Caco-2 (cell line): ENCODE measurements around the gene ARHGAP21. TPM values are rescaled to one million over a fixed set of nuclear protein-coding genes. Genes with fewer than 3 reads are reported as not detected.

Source experiments
- BruUV-seq: library from RNA; stranded (reverse); fragments of 400-500 nt; replicated peaks from 2 replicates; lab custom pipeline; 2021; lab: Mats Ljungman, UMichigan
- CTCF ChIA-PET: fragments of 300-600 bp; sonication (Branson Sonifier 250); formaldehyde crosslinking; loops from one replicate; lab custom pipeline; 2022; ENCODE audit warnings: antibody characterized with exemption; lab: Charles Lee
- POLR2A ChIA-PET: fragments of 300-600 bp; sonication (Branson Sonifier 250); formaldehyde crosslinking; loops from one replicate; lab custom pipeline; 2022; ENCODE audit warnings: antibody characterized with exemption; lab: Charles Lee
- DNase-seq, 2 experiments: peaks; one replicate each; pipeline versions ENCODE4 v3.0.0 to v3.0.0-alpha.2; 2020 to 2022
- H3K27me3 ChIP-seq: replicated peaks from 2 replicates; pipeline ENCODE4 v1.6.0; 2011; ENCODE audit warnings: low read length; ENCODE audit not compliant: control insufficient read depth, insufficient read depth
- H3K36me3 ChIP-seq: 2 replicates; pipeline ENCODE4 v1.5.1; 2011; ENCODE audit warnings: low read length; ENCODE audit not compliant: control insufficient read depth, insufficient read depth
- H3K4me1 ChIP-seq: fragments of 250-450 bp; sonication (Bioruptor Pico); 2 replicates; pipeline ENCODE4 v1.5.1; 2020; ENCODE audit warnings: mild to moderate bottlenecking
- H3K4me3 ChIP-seq: 2 replicates; pipeline ENCODE4 v1.5.1; 2011; ENCODE audit warnings: low read depth, mild to moderate bottlenecking, control low read depth, low read length
- H3K9me3 ChIP-seq: fragments of 250-450 bp; sonication (Bioruptor Pico); 2 replicates; pipeline ENCODE4 v1.5.1; 2020; ENCODE audit warnings: mild to moderate bottlenecking, moderate library complexity
- H3K27ac Mint-ChIP-seq: one replicate; pipeline ENCODE4 v1.8.0; 2022; ENCODE audit warnings: mixed read lengths; ENCODE audit not compliant: unreplicated experiment
- H3K27me3 Mint-ChIP-seq: one replicate; pipeline ENCODE4 v1.8.0; 2022; ENCODE audit warnings: mixed read lengths; ENCODE audit not compliant: insufficient read depth, unreplicated experiment
- H3K36me3 Mint-ChIP-seq: one replicate; pipeline ENCODE4 v1.8.0; 2022; ENCODE audit warnings: mild to moderate bottlenecking, mixed read lengths; ENCODE audit not compliant: insufficient read depth, unreplicated experiment
- H3K4me1 Mint-ChIP-seq: one replicate; pipeline ENCODE4 v1.8.0; 2022; ENCODE audit warnings: low read depth, mixed read lengths; ENCODE audit not compliant: unreplicated experiment
- H3K4me3 Mint-ChIP-seq: one replicate; pipeline ENCODE4 v1.8.0; 2022; ENCODE audit warnings: mild to moderate bottlenecking, moderate library complexity, mixed read lengths; ENCODE audit not compliant: unreplicated experiment
- H3K9me3 Mint-ChIP-seq: one replicate; pipeline ENCODE4 v1.8.0; 2022; ENCODE audit warnings: mixed read lengths; ENCODE audit not compliant: unreplicated experiment
- intact Hi-C: fragments of 100-400 bp; cut with micrococcal nuclease; formaldehyde crosslinking; loops from one replicate; pipeline ENCODE4 v1.10.0; 2022; ENCODE audit not compliant: unreplicated experiment
- total RNA-seq: library from RNA; stranded (reverse); gene quantifications from 2 replicates; pipeline ENCODE4 v1.2.3, GENCODE V29; 2022
- TF ChIP-seq, protein P1 (sequence below), 2 experiments: fragments of 200-600 bp in 1 of 2; IDR thresholded peaks; 1 replicate in 1 of 2; 2 replicates in 1 of 2; pipeline versions ENCODE4 v1.5.1 to v1.8.0; 2011 to 2022; ENCODE audit warnings: antibody characterized with exemption in 1 of 2, control low read depth in 1 of 2, inconsistent platforms in 1 of 2, low read depth in 1 of 2, low read length in 1 of 2, mild to moderate bottlenecking in 1 of 2, moderate library complexity in 1 of 2; ENCODE audit not compliant: insufficient read depth in 1 of 2, severe bottlenecking in 1 of 2, unreplicated experiment in 1 of 2

ARHGAP21 gene
- total RNA-seq, 1 experiment from 2014 or later: 99.1 TPM

DNA sequence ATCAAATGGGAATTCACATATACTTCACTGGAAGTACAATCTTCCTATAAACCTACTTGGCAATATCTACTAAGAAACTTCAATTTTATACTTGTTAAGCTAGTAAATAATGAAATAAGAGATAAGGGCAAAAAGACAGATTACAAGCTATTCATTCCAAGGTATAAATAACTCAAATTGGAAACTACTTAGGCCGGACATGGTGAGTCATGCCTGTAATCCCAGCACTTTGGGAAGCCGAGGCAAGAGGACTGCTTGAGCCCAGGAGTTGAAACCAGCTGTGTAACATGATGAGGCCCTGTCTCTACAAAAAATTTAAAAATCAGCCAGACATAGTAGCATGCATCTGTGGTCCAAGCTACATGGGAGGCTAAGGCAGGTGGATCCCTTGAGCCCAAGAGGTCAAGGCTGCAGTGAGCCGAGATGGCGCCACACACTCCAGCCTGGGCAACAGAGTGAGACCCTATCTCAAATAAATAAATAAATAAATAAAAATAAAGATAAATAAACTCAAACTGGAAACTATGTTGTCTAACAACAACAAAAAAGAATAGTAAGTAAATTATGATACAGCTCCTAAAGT, 37.6 kb downstream of the ARHGAP21 start:
- Mint-ChIP-seq H3K4me1 (peaks cover 10% of the 10 kb centered on the region), H3K4me3 (no peak overlapping the region), H3K27me3 (no peaks in the 10 kb centered on the region), H3K36me3 (peaks cover 4% of the 10 kb centered on the region), H3K9me3 (no peaks in the 10 kb centered on the region), H3K27ac (no peak overlapping the region)
- TF ChIP-seq, protein P1, sequence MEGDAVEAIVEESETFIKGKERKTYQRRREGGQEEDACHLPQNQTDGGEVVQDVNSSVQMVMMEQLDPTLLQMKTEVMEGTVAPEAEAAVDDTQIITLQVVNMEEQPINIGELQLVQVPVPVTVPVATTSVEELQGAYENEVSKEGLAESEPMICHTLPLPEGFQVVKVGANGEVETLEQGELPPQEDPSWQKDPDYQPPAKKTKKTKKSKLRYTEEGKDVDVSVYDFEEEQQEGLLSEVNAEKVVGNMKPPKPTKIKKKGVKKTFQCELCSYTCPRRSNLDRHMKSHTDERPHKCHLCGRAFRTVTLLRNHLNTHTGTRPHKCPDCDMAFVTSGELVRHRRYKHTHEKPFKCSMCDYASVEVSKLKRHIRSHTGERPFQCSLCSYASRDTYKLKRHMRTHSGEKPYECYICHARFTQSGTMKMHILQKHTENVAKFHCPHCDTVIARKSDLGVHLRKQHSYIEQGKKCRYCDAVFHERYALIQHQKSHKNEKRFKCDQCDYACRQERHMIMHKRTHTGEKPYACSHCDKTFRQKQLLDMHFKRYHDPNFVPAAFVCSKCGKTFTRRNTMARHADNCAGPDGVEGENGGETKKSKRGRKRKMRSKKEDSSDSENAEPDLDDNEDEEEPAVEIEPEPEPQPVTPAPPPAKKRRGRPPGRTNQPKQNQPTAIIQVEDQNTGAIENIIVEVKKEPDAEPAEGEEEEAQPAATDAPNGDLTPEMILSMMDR (IDR thresholded peaks at IDR 0.05; ENCODE audit: insufficient read depth in 1 of 2, low read depth in 1 of 2, low read length in 1 of 2, severe bottlenecking in 1 of 2, unreplicated experiment in 1 of 2): no peak
- no peaks in the 10 kb centered on the region for H3K36me3 ChIP-seq
- no peaks in the 10 kb centered on the region for H3K9me3 ChIP-seq
- DNase-seq: no peak
- no peaks in the 10 kb centered on the region for H3K27me3 ChIP-seq
- ChIA-PET CTCF (no interaction called here), POLR2A (no interaction called here)
- no peak overlapping the region for H3K4me3 ChIP-seq
- H3K4me1 ChIP-seq: peaks cover 13% of the 10 kb centered on the region
- no TSS peak for BruUV-seq
- intact Hi-C loops: no loop called here

DNA sequence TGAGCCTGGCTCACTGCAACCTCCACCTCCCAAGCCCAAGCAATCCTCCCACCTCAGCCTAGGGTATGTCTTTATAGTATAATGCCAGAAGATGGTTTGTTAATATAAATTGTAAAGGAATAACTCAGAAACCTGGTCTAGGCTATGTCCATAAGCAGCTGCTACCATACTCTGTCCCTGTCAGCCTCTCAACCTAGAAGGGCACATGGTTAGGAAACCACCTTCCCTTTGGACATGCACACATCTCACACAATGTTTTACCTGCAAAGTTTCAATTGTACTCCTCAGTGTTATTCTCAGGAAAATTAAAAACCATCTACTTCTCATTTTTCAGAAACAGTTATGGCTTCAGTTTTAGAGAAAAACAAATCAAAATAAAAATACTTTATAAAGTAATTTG, 40.1 kb downstream of the ARHGAP21 start:
- Mint-ChIP-seq H3K27me3 (no peaks in the 10 kb centered on the region), H3K27ac (no peak overlapping the region), H3K9me3 (no peaks in the 10 kb centered on the region), H3K36me3 (peaks cover 4% of the 10 kb centered on the region), H3K4me3 (no peak overlapping the region), H3K4me1 (peaks cover 19% of the 10 kb centered on the region)
- H3K4me3 ChIP-seq: no peak overlapping the region
- intact Hi-C loops: no loop called here
- CTCF ChIA-PET: no interaction called here
- H3K9me3 ChIP-seq: no peaks in the 10 kb centered on the region
- no TSS peak for BruUV-seq
- peaks cover 25% of the 10 kb centered on the region for H3K4me1 ChIP-seq
- no peak for DNase-seq
- H3K36me3 ChIP-seq: no peaks in the 10 kb centered on the region
- no peaks in the 10 kb centered on the region for H3K27me3 ChIP-seq
- POLR2A ChIA-PET: no interaction called here
- TF ChIP-seq, protein P1 (IDR thresholded peaks at IDR 0.05; ENCODE audit: insufficient read depth in 1 of 2, low read depth in 1 of 2, low read length in 1 of 2, severe bottlenecking in 1 of 2, unreplicated experiment in 1 of 2): no peak

DNA sequence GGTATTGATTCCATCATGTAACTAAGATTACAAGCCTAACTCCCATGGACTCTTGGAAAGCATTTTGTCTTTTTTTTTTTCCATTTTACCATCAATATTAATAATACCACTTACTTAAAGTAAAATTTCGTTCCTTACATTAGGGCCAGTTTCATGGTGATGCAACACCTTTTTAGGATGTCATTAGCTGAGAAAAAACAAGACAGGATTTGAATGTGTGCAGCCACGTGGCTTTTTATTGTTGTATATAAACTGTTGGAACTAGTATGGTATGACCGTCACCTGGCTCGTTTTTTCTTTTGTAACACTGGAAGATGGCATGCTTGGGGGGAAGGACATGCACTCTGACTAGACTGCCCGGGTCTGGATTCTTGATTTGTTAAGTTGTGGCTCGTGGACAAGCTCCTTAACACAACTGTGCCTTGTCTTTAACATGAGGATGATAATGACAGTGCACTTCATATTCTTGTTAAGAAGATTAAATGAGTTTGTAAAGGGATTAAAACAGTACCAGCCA, 42.1 kb downstream of the ARHGAP21 start:
- no TSS peak for BruUV-seq

More for the DNA sequence above, 42.1 kb downstream of the ARHGAP21 start:
- Mint-ChIP-seq H3K27ac (peak overlapping the region; percentile 20), H3K27me3 (no peaks in the 10 kb centered on the region), H3K9me3 (no peaks in the 10 kb centered on the region), H3K4me3 (peak overlapping the region; percentile 58), H3K36me3 (peaks cover 4% of the 10 kb centered on the region), H3K4me1 (peaks cover 19% of the 10 kb centered on the region)
- H3K4me1 ChIP-seq: peaks cover 25% of the 10 kb centered on the region
- H3K9me3 ChIP-seq: no peaks in the 10 kb centered on the region
- intact Hi-C loops: loop anchor here (1.0 to 2.0 kb wide), 6 partner anchors 18 to 379 kb away; no protein-coding TSS in a partner anchor
- no peaks in the 10 kb centered on the region for H3K27me3 ChIP-seq
- POLR2A ChIA-PET: no interaction called here
- TF ChIP-seq, protein P1 (IDR thresholded peaks at IDR 0.05; ENCODE audit: insufficient read depth in 1 of 2, low read depth in 1 of 2, low read length in 1 of 2, severe bottlenecking in 1 of 2, unreplicated experiment in 1 of 2): no peak
- H3K4me3 ChIP-seq: 0 out of 2 replicates have a peak overlapping the region, but pooled peaks have one; percentile 4
- CTCF ChIA-PET: no interaction called here
- DNase-seq: peak; percentile 68 to 71
- H3K36me3 ChIP-seq: no peaks in the 10 kb centered on the region
